Activated CD8-positive, alpha-beta memory T cell treated with anti-CD3 and anti-CD28 coated beads for 36 hours (primary cell): Measurements from ENCODE around the gene DYRK1B. TPM values are rescaled to one million over a fixed set of nuclear protein-coding genes. Genes with fewer than 3 reads are reported as not detected.

Source experiments
- CTCF ChIA-PET: fragments of 350-600 bp; sonication (Branson Sonifier 250); formaldehyde crosslinking; loops from one replicate; lab custom pipeline; 2021; ENCODE audit warnings: antibody characterized with exemption; lab: Charles Lee
- POLR2A ChIA-PET: fragments of 350-600 bp; sonication (Branson Sonifier 250); formaldehyde crosslinking; loops from one replicate; lab custom pipeline; 2021; ENCODE audit warnings: antibody characterized with exemption; lab: Charles Lee
- total RNA-seq, 2 experiments: library from RNA; stranded (reverse); gene quantifications; one replicate each; pipeline ENCODE4 v1.2.3, GENCODE V29; 2021

Gene DYRK1B
- total RNA-seq, 2 experiments from 2014 or later, result 5.8 to 7.3 TPM

DNA sequence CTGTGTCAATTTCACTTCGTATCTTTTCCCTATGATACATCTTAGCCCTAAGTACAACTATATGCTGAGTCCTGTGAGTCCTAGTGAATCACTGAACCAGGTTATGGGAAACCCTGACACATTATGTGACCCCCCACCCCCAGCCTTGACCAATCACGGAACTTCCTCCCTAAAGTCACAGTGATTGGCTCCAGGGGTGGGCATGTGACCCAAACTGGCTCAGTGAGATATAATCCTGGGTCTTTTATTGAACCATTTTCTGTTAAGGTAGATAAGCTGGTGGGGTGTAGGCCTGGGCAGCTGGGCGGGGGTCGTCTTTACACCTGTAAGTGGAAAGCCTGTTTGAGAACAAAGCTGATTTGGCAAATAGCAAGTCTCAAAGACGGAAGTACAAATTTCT, 32.0 kb upstream of the DYRK1B start:
- POLR2A ChIA-PET, result no interaction called here
- CTCF ChIA-PET, result no interaction called here

DNA sequence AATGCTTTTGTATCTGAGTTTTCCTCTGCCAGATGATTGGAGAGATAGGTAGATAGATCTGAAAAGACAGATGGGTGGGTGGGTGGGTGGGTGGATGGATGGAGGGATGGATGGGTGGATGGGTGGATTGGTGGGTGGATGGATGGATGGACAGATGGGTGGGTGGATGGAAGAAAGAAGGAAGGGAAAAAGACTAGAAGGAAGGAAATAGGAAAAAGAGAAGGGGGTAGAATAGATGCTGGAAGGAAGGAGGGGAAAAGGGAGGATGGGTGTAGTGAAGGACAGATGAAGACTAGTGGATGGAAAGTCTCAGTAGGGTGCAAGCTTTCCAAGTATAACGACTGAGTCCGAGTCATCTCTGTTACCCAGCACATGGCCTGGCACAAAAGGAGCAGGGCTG, 31.2 kb upstream of the DYRK1B start:
- CTCF ChIA-PET, result interaction anchor here (0.7 kb wide), 1 partner anchor 106 kb away, joined by 4 read pairs; the partner anchor contains the start of gene PSMC4

DNA sequence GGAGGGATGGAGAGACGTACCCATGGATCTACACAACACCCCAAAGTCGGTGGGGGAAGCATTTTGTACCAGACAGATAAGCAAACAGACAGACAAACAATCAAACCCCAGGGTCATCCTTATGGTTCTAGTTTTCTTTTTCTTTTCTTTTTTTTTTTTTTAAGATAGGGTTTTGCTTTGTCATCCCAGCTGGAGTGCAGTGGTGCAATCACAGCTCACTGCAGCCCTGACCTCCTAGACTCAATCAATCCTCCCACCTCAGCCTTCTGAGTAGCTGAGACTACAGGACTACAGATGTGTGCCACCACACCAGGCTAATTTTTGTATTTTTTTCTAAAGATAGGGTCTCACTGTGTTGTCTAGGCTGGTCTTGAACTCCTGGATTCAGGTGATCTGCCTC, 30.2 kb upstream of the DYRK1B start:
- POLR2A ChIA-PET, result no interaction called here
- CTCF ChIA-PET, result no interaction called here

More for the DNA sequence above, 31.2 kb upstream of the DYRK1B start:
- POLR2A ChIA-PET, result no interaction called here

DNA sequence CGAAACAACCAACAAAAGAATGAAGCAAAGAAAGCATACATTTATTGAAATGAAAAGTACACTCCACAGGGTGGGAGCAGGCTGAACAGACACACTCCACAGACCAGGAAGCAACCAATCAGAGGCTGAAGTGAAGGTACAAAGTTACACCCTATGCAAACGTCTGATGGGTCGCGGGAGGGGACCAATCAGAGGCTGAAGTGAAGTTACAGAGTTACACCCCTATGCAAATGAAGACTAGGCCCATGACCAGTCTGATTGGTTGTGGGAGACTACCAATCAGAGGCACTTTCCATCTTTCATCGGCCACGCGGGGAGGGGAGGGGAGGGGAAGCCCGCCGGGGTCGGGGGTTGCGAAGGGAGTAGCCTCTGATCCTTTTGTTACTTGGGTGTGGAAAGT, 24.6 kb upstream of the DYRK1B start:
- ChIA-PET POLR2A (no interaction called here), CTCF (no interaction called here)

DNA sequence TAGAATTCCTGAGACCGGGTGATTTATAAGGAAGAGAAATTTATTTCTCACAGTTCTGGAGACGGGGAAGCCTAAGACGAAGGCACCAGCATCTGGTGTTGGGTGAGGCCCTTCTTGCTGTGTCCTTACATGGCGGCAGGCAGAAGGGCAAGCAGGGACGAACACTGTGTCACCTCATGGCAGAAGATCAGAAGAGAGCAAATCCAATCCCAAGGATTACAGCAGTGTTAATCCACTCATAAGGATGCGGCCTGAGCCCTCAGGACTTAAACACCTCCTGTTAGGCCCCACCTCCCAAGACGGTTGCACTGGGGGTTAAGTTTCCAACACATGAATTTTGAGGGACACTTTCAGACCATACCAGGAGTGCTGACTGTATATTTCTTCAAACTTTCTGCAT, 18.9 kb upstream of the DYRK1B start:
- POLR2A ChIA-PET, result no interaction called here
- CTCF ChIA-PET, result no interaction called here

DNA sequence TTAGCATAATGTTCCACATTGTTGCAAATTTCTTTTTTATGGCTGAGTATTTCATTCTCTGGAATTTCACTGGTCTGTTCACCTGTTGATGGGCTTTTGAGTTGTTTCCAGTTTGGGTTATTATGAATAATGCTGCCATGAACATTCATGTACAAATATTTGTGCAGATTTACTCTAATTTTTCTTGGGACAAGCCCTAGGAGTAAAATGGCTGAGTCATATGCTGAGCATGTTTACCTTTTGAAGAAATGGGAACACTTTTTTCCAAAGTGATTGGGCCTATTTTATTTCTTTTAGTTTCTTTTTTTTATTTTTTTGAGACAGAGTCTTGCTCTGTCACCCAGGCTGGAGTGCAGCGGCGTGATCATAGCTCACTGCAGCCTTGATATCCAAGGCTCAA, 16.9 kb upstream of the DYRK1B start:
- ChIA-PET CTCF (interaction anchor here (1.4 kb wide), 1 partner anchor 58 kb away, joined by 4 read pairs; no protein-coding TSS in a partner anchor), POLR2A (no interaction called here)

DNA sequence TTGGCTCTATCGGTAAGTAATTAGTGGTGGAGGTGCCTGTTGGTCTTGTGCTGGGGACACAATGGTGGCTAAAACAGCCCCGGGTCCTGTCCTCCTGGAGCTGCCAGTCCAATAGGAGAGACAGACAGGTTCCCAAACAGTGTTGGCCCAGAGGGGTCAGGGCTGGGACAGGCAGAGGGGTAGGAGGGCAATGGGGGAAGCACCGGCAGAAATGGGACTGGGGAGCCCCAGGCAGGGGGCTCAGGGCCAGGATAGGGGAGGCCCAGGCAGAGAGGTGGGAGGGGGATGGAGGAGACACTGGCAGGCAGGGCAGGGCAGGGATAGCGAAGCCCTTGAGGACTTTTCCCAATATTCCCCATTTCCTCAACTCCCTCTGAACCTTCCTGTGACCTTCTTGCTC, 14.4 kb upstream of the DYRK1B start:
- CTCF ChIA-PET, result no interaction called here

DNA sequence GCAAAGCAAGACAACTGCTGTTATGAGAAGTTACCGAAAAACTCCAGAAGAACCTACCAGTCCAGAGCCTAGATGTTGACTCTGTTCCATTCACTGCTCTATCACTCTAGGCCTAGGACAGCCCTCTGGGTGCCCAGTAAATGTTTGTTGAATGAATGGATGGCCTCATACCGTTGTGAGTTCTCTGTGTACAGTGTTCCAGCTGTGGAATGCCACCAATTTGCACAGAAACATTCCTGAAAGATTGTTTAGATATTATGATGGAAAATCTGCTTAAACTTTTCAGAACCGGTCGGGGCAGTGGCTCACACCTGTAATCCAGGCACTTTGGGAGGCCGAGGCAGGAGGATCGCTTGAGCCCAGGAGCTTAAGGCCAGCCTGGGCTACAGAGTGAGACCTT, 13.6 kb upstream of the DYRK1B start:
- ChIA-PET POLR2A (no interaction called here), CTCF (interaction anchor here (4.2 kb wide), 1 partner anchor 123 kb away, joined by 18 read pairs; the partner anchor contains the start of gene PSMC4)

More for the DNA sequence above, 14.4 kb upstream of the DYRK1B start:
- POLR2A ChIA-PET, result no interaction called here

DNA sequence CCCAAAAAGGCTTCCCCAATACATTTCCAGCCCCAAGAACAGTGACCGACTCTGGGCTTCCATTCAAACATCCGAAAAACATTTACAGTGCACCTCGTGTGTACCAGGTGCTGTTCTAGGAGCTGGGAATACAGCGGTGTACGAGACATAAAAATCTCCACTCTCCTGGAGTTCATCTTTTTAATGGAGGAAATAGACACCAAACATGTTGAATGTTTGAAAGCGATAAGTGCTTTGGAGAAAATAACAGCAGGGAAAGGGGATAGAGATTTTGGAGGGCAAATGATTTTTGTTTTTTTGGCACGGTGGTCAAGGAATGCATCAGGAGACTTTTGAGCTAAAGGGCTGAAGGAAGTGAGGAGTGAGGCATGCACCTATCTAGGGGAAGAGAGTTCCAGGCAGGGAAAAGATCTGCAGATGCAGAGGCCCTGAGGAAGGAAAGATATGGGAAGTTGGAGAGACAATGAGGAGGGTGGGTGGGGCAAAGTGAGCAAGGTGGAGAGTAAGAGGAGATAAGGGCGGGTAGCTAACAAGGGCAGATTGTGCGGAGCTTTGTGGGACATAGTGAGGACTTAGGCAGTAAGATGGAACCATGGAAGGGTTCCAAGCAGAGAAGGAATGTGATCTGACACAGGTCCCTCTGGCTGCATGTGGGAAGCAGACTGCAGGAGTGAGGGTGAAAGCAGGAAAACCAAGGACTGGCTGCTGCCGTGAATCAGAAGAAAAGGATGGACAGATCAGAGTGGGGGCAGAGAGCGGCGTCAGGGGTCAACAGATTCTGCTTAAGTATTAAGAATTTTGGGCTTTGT, 12.9 kb upstream of the DYRK1B start:
- CTCF ChIA-PET, result interaction anchor here (0.8 to 4.2 kb wide), 3 partner anchors 13 to 123 kb away, joined by 3 to 18 read pairs (median 6); partner anchors contain the start of genes DYRK1B and PSMC4
- POLR2A ChIA-PET, result interaction anchor here (0.6 to 3.2 kb wide), 6 partner anchors 10 to 411 kb away, joined by 3 to 12 read pairs (median 4); partner anchors contain the start of genes DYRK1B, PSMC4 and RPS16

DNA sequence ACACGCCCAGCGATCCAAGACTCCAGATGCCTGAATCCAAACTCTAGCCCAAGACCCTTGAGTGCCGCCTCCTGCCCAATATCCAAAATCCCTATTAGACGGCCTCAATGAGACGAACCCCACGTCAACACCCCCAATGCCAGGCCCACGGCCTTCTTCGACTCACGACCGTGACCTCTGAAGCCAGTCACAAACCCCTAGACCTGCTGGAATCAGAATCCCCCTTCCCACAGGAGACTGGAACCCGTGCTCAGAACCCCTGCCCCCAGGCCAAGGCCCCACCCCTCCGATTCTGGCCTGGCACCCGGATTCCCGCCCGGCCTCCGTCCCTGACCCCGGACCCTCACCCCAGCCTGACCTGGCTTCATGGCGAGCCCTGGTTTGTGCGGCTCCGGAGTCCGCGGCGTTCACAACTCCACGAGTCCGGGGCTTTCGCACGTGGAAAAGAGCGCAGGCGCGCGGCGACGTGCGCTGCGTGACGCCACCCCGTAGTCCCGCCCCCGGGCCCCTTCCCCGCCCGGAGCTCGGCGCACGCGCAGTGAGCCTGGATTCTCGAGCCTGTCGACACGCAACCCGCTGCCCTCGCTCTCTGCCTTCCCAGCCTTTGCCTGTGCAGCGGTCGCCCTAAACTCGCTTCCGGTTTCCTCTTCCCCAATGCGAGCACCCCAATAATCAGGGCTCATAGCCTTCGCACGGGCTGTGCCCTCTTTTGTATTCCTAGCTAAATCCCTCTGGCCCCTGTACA, 12.1 kb upstream of the DYRK1B start, which contains the start of gene FBL:
Gene FBL (minus strand): TSS at position 447 of the 745 bp plus-strand sequence. CDS start 79 bp downstream, at position 368.
- ChIA-PET CTCF (interaction anchor here (0.8 to 4.2 kb wide), 4 partner anchors 12 to 124 kb away, joined by 3 to 18 read pairs (median 10); partner anchors contain the start of genes DYRK1B and PSMC4), POLR2A (interaction anchor here (0.5 to 3.2 kb wide), 9 partner anchors 9 to 1520 kb away, joined by 3 to 12 read pairs (median 3); partner anchors contain the start of genes DYRK1B, PSMC4, RPS16 and ZNF780A)

DNA sequence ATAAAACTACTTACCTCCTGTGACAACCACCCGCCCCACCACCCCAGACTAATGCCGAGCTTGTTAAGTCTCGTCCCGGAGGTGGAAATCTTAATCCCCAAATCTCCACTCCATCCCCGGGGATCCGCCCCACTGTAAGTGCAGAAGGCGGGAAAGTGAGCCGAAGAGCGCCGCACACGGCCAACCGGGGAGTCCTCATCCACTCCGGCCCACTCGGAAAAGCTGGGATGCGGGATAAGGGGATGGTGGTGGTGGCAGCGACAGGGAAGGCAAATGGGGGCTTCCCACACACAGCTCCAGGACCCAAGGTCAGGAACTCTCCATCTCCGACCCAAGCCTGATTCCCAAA, 11.6 kb upstream of the DYRK1B start:
- ChIA-PET CTCF (interaction anchor here (1.5 to 4.2 kb wide), 3 partner anchors 12 to 125 kb away, joined by 6 to 18 read pairs (median 13); partner anchors contain the start of genes DYRK1B and PSMC4), POLR2A (interaction anchor here (0.5 to 3.2 kb wide), 5 partner anchors 12 to 1521 kb away, joined by 3 to 12 read pairs (median 3); partner anchors contain the start of genes DYRK1B, PSMC4 and ZNF780A)

DNA sequence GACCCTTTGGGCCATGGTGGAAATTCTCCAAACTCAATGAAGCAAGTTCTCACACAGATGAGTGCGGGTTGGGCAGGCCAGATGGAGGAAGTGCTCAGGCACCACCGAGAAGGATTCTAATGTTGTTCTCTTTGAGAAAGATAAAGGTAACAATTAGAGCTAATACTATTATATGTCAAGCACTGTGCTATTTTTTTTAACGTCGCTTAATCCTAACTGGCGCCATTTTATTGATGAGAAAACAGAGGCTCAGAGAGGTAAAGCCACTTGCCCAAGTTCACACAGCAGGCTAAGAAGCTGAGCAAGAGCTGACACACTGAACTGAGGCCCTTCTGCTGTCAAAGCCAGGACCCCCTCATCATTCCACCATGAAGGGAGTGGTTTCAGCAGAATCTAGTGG, 11.2 kb upstream of the DYRK1B start:
- CTCF ChIA-PET, result interaction anchor here (1.5 to 4.2 kb wide), 3 partner anchors 12 to 125 kb away, joined by 6 to 18 read pairs (median 13); partner anchors contain the start of genes DYRK1B and PSMC4
- POLR2A ChIA-PET, result interaction anchor here (0.6 to 3.2 kb wide), 5 partner anchors 12 to 247 kb away, joined by 3 to 12 read pairs (median 3); partner anchors contain the start of genes DYRK1B, PSMC4 and ZNF780A

DNA sequence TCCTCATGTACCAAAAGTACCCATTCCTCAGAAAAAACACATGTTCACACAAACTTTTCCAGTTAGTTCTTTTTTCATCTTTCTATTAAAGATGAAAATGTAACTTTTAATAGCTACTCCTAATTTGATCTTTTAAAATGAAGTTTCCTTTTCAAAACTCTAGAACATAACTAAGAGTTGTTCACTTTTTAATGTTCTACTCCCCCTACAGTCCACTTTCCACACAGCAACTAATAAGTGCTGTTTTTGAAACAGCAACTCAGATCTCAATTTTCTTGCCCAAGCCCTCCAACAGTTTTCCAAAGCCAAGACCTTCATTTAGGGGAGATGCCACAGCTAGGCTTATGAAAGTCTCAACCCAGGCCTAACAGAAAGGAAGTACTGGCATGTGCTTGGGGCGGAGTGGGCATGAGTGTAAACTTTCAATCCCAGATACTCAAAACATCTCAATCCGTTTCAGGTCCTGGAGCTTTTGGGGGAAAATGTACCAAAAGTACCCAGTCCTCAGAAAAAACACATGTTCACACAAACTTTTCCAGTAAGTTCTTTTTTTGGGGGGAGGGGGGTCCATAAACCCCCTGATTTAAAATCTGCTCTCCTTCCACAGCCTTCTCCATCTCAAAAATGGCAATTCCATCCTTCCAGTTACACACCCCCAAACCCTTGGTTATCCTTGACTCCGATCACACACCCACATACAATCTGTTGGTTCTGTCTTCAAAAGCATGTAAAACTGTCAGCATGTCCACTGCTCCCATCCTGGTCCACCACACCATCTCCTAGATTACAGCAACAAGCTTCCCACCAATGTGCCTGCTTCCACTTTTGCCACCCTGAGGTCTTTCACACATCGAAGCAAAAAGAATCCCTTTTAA, 10.2 kb upstream of the DYRK1B start:
- CTCF ChIA-PET, result interaction anchor here (0.9 to 4.2 kb wide), 5 partner anchors 11 to 397 kb away, joined by 3 to 18 read pairs (median 7); partner anchors contain the start of genes DYRK1B and PSMC4
- POLR2A ChIA-PET, result interaction anchor here (0.5 to 3.2 kb wide), 4 partner anchors 11 to 1760 kb away, joined by 3 to 12 read pairs (median 4); partner anchors contain the start of genes DYRK1B and PSMC4

DNA sequence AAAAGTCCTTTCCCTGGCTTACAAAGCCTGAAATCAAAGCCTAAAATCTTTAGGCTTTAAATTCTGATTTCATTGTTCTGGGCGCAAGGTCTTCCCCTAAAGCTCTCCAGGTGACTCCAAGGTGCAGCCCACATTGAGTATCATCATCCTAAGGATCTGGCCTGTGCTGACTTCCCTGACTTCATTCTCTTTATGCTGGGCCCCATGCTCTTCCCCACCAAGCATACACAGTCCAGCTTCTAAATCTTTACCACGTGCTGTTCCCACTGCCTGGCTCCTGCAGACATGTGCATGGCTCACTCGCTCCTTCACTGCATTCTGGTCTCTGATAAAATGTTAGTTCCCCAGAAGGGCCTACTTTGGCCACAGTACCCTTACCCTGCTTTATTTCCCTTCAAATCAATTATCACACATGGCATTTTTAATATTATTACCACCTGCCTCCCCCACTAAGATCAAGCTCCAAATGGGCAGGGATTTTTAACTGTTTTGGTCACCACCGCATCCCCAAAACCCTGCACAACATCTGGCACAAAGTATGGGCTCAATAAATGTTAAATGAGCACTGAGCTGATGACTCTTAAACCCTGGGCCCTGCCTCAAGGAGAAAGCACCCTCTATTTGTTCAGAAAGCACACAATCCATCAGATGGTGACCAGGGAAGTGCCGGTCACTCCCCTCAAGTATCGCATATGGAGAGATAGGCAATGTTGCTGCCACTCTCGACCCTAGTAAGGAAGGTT, 8.9 kb upstream of the DYRK1B start:
- POLR2A ChIA-PET, result interaction anchor here (0.6 to 0.9 kb wide), 3 partner anchors 9 to 348 kb away, joined by 3 to 4 read pairs (median 4); partner anchors contain the start of genes DYRK1B and PSMC4
- CTCF ChIA-PET, result interaction anchor here (0.9 to 3.1 kb wide), 3 partner anchors 9 to 50 kb away, joined by 3 to 13 read pairs (median 7); partner anchors contain the start of gene DYRK1B

DNA sequence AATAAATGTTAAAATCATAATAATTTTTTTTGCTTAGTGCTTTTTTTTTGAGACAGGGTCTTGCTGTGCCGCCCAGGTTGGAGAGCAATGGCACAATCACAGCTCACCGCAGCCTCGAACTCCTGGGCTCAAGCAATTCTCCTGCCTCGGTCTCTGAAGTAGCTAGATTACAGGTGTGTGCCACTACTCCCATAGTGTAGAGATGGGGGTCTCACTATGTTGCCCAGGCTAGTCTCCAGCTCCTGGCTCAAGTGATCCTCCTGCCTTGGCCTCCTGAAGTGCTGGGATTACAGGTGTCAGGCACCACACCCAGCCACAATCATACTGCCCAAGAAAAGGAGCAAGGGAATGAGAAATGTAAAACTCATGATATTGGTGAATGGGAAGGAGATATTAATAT, 7.1 kb upstream of the DYRK1B start:
- POLR2A ChIA-PET, result no interaction called here
- CTCF ChIA-PET, result interaction anchor here (1.2 kb wide), 2 partner anchors 48 to 130 kb away, joined by 3 to 4 read pairs; partner anchors contain the start of gene PSMC4

DNA sequence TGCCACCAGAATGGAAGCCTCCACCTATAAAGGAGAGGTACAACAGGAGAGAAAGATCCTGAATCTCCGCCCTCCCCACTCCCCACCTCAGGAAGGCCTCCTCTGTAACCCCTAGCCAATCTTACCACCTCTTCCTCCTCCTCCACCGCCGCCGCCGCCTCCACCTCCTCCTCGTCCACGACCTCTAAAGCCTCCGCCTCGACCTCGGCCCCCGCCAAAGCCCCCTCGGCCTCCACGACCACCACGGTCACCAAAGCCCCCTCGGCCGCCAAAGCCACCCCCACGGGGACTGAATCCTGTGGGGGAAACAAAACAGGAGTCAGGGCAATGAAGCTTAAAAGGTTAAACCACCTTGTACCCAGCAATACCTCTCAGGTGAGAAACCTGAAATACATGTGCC, 6.5 kb upstream of the DYRK1B start:
- ChIA-PET CTCF (interaction anchor here (0.6 to 1.2 kb wide), 3 partner anchors 48 to 1714 kb away, joined by 3 to 4 read pairs (median 3); partner anchors contain the start of gene PSMC4), POLR2A (no interaction called here)
